ENCODE results near the gene SLC25A33. TPM values are rescaled to one million over a fixed set of nuclear protein-coding genes. Genes with fewer than 3 reads are reported as not detected.
A peak's percentile ranks its signal among the peaks of the same experiment; 100 is the strongest.

SLC25A33 gene
- total RNA-seq, 1 donor from 2014 or later: 6.6 TPM

DNA sequence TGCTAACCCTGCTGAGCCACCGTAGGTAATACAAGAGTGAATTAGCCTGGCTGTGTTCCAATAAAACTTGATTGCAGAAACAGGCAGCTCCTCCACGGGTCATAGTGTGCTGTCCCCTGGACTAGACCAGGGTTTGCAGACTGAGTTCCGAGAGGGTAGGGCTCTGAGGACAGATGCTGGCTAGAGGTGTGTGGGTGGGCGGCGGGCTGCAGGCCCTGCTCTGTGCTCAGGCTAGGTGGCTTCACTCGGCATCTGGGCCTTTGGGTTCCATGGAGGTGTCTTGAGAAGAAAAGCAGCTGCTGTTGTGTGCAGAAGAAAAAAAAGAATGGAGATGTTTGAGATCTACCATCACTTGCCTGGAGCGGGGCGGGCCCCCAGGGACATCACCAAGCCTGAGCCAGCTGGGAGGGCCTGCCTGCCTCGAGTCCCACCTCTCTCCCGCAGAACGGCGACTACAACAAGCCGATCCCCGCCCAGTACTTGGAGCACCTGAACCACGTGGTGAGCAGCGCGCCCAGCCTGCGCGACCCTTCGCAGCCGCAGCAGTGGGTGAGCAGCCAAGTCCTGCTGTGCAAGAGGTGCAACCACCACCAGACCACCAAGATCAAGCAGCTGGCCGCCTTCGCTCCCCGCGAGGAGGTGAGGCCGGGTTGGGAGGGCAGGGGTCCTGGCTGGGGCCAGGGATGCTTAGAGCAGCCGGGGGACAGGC is 57.3 kb downstream of the SLC25A33 start:
- no peaks in the 10 kb centered on the region for H3K27me3 Mint-ChIP-seq (ENCODE audit: low read depth)
- H3K4me3 Mint-ChIP-seq (ENCODE audit: unreplicated experiment): no peak overlapping the region
- peaks cover 1% of the 10 kb centered on the region for H3K36me3 Mint-ChIP-seq (ENCODE audit: low read depth)
- H3K9me3 Mint-ChIP-seq (ENCODE audit: low read depth): no peaks in the 10 kb centered on the region
- DNase-seq (ENCODE audit: low spot score): peak; percentile 91
- no peak overlapping the region for H3K27ac Mint-ChIP-seq (ENCODE audit: unreplicated experiment)
- peaks cover 7% of the 10 kb centered on the region for H3K4me1 Mint-ChIP-seq (ENCODE audit: low read depth)
- TF ChIP-seq, protein P1, sequence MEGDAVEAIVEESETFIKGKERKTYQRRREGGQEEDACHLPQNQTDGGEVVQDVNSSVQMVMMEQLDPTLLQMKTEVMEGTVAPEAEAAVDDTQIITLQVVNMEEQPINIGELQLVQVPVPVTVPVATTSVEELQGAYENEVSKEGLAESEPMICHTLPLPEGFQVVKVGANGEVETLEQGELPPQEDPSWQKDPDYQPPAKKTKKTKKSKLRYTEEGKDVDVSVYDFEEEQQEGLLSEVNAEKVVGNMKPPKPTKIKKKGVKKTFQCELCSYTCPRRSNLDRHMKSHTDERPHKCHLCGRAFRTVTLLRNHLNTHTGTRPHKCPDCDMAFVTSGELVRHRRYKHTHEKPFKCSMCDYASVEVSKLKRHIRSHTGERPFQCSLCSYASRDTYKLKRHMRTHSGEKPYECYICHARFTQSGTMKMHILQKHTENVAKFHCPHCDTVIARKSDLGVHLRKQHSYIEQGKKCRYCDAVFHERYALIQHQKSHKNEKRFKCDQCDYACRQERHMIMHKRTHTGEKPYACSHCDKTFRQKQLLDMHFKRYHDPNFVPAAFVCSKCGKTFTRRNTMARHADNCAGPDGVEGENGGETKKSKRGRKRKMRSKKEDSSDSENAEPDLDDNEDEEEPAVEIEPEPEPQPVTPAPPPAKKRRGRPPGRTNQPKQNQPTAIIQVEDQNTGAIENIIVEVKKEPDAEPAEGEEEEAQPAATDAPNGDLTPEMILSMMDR (IDR thresholded peaks at IDR 0.05): no peak

GRCh38 chr1:9597361-9598315 is 58.4 kb downstream of the SLC25A33 start:
- no peak overlapping the region for H3K4me3 Mint-ChIP-seq (ENCODE audit: unreplicated experiment)
- TF ChIP-seq, protein P1 (IDR thresholded peaks at IDR 0.05): no peak
- H3K9me3 Mint-ChIP-seq (ENCODE audit: low read depth): no peaks in the 10 kb centered on the region
- H3K27ac Mint-ChIP-seq (ENCODE audit: unreplicated experiment): no peak overlapping the region
- peaks cover 1% of the 10 kb centered on the region for H3K36me3 Mint-ChIP-seq (ENCODE audit: low read depth)
- DNase-seq (ENCODE audit: low spot score): peak; percentile 81
- H3K27me3 Mint-ChIP-seq (ENCODE audit: low read depth): no peaks in the 10 kb centered on the region
- H3K4me1 Mint-ChIP-seq (ENCODE audit: low read depth): peaks cover 7% of the 10 kb centered on the region

DNA sequence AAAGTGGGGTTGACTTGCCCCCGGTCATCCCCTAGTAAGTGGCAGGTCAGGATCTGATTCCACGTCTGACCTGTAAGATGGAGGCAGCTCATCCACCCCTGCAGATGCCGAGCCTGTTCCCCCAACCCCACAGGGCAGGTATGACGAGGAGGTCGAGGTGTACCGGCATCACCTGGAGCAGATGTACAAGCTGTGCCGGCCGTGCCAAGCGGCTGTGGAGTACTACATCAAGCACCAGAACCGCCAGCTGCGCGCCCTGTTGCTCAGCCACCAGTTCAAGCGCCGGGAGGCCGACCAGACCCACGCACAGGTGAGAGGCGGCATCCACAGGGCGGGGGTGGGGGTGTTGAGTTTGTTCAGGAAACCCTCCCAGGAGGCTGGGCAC is 59.0 kb downstream of the SLC25A33 start:
- Mint-ChIP-seq H3K4me1 (ENCODE audit: low read depth) (peaks cover 4% of the 10 kb centered on the region), H3K9me3 (ENCODE audit: low read depth) (no peaks in the 10 kb centered on the region), H3K4me3 (ENCODE audit: unreplicated experiment) (no peak overlapping the region), H3K27me3 (ENCODE audit: low read depth) (no peaks in the 10 kb centered on the region), H3K27ac (ENCODE audit: unreplicated experiment) (no peak overlapping the region), H3K36me3 (ENCODE audit: low read depth) (peaks cover 4% of the 10 kb centered on the region)
- DNase-seq (ENCODE audit: low spot score): peak; percentile 92
- TF ChIP-seq, protein P1 (IDR thresholded peaks at IDR 0.05): no peak

- Mint-ChIP-seq H3K4me1 (ENCODE audit: low read depth) (no peaks in the 10 kb centered on the region), H3K27ac (ENCODE audit: unreplicated experiment) (no peak overlapping the region), H3K36me3 (ENCODE audit: low read depth) (peaks cover 4% of the 10 kb centered on the region), H3K4me3 (ENCODE audit: unreplicated experiment) (no peak overlapping the region), H3K9me3 (ENCODE audit: low read depth) (no peaks in the 10 kb centered on the region), H3K27me3 (ENCODE audit: low read depth) (no peaks in the 10 kb centered on the region)
- DNase-seq (ENCODE audit: low spot score): no peak
- TF ChIP-seq, protein P1 (IDR thresholded peaks at IDR 0.05): no peak
Measured at GRCh38 chr1:9599741-9600140, 60.5 kb downstream of the SLC25A33 start.
